Measurements from ENCODE around the gene STAT3. TPM values are rescaled to one million over a fixed set of nuclear protein-coding genes. Genes with fewer than 3 reads are reported as not detected.
A peak's percentile ranks its signal among the peaks of the same experiment; 100 is the strongest.

Gene STAT3
- total RNA-seq, 4 donors from 2014 or later: 146 to 253 (median 205) TPM

DNA sequence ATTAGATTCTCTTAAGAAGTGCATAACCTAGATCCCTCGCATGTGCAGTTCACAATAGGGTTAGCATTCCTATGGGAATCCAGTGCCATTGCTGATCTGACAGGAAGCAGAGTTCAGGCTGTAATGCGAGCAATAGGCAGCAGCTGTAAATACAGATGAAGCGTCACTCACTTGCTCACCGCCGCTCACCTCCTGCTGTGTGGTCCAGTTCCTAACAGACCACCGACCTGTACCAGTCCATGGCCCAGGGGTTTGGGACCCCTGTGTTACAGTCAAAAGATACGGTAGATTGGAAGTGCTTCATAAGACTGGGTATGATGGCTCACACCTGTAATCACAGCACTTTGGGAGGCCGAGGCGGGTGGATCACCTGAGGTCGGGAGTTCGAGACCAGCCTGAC, 97.1 kb downstream of the STAT3 start:
- Histone ChIP-seq H3K36me3 (peaks cover 0 to 52% of the 10 kb centered on the region in 2 donors), H3K27ac (no peak overlapping the region), H3K4me3 (no peak overlapping the region), H3K27me3 (no peaks in the 10 kb centered on the region), H3K9me3 (no peaks in the 10 kb centered on the region), H3K4me1 (peaks cover 0 to 58% (median 15%) of the 10 kb centered on the region in 3 donors)
- WGBS, 2 donors (ENCODE audit: low coverage in 1 of 2): 68 to 80% methylated on average over 1 to 6 of the region's 11 CpGs
- TF ChIP-seq CTCF (IDR thresholded peaks at IDR 0.05): no peak
- peak in 1 of 2 donors; percentile 13 for TF ChIP-seq POLR2A (IDR thresholded peaks at IDR 0.05)
- no peak for TF ChIP-seq POLR2AphosphoS5 (IDR thresholded peaks at IDR 0.05)
- TF ChIP-seq EP300 (IDR thresholded peaks at IDR 0.05): no peak
- ATAC-seq: no peak

DNA sequence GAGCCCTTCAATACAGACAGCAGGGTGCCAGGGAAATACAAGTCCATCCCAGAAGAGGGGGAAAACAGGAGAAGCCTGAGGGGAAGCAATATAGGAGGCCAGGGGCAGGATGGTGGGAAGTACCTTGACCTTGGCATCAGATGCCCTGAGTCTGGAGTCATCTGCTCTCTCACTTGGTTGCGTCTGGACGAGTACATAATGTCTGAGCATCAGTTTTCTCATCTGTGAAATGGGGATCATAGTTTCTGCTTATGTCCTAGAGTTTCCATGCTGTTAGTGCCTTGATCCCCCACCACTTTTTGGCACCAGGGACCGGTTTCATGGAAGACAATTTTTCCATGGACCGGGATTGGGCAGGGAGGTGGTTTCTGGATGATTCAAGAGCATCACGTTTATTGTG, 97.7 kb downstream of the STAT3 start:
- ATAC-seq: no peak
- TF ChIP-seq CTCF (IDR thresholded peaks at IDR 0.05): no peak
- no peak for TF ChIP-seq POLR2AphosphoS5 (IDR thresholded peaks at IDR 0.05)
- no peak for TF ChIP-seq POLR2A (IDR thresholded peaks at IDR 0.05)
- no peak for TF ChIP-seq EP300 (IDR thresholded peaks at IDR 0.05)
- H3K4me3 ChIP-seq: no peak overlapping the region
- H3K9me3 ChIP-seq: no peaks in the 10 kb centered on the region
- H3K36me3 ChIP-seq: peaks cover 0 to 47% of the 10 kb centered on the region in 2 donors
- peaks cover 0 to 63% (median 15%) of the 10 kb centered on the region in 3 donors for H3K4me1 ChIP-seq
- H3K27ac ChIP-seq: peak overlapping the region in 2 of 4 donors; percentile 35 to 90
- no peaks in the 10 kb centered on the region for H3K27me3 ChIP-seq
- WGBS, 2 donors (ENCODE audit: low coverage in 1 of 2): 66 to 80% methylated on average over 3 to 5 of the region's 5 CpGs

- H3K27ac ChIP-seq: peak overlapping the region in 3 of 4 donors; percentile 88 to 94 (median 90)
- H3K9me3 ChIP-seq: no peaks in the 10 kb centered on the region
- peaks cover 0 to 38% of the 10 kb centered on the region in 2 donors for H3K36me3 ChIP-seq
- no peaks in the 10 kb centered on the region for H3K27me3 ChIP-seq
- no peak for TF ChIP-seq POLR2AphosphoS5 (IDR thresholded peaks at IDR 0.05)
- no peak for TF ChIP-seq POLR2A (IDR thresholded peaks at IDR 0.05)
- no peak for TF ChIP-seq CTCF (IDR thresholded peaks at IDR 0.05)
- TF ChIP-seq EP300 (IDR thresholded peaks at IDR 0.05): no peak
- H3K4me1 ChIP-seq: peaks cover 0 to 67% (median 15%) of the 10 kb centered on the region in 3 donors
- H3K4me3 ChIP-seq: peak overlapping the region in 1 of 2 donors; percentile 73
- no peak for ATAC-seq
- 79 to 92% methylated on average over 2 to 4 of the region's 9 CpGs for WGBS, 2 donors (ENCODE audit: low coverage in 1 of 2)
Observed at GRCh38 chr17:42289611-42290181, 98.5 kb downstream of the STAT3 start.

GRCh38 chr17:42288803-42289610, 99.2 kb downstream of the STAT3 start:
- TF ChIP-seq POLR2A (IDR thresholded peaks at IDR 0.05) (no peak), CTCF (IDR thresholded peaks at IDR 0.05) (no peak), POLR2AphosphoS5 (IDR thresholded peaks at IDR 0.05) (no peak), EP300 (IDR thresholded peaks at IDR 0.05) (no peak)
- H3K36me3 ChIP-seq: peaks cover 0 to 35% of the 10 kb centered on the region in 2 donors
- H3K27ac ChIP-seq: peak overlapping the region; percentile 77 to 94 (median 89)
- H3K4me3 ChIP-seq: peak overlapping the region; percentile 51 to 73
- H3K9me3 ChIP-seq: no peaks in the 10 kb centered on the region
- ATAC-seq: peak; percentile 4
- 31% methylated on average over 7 of the region's 44 CpGs; no CpG with 5 or more reads in 1 of the 2 donors for WGBS, 2 donors (ENCODE audit: low coverage in 1 of 2)
- H3K27me3 ChIP-seq: no peaks in the 10 kb centered on the region
- peaks cover 0 to 67% (median 15%) of the 10 kb centered on the region in 3 donors for H3K4me1 ChIP-seq
